T1000 (cell line): ENCODE measurements around the gene CYP26A1.

Source experiments
- DNase-seq: peaks from one replicate; lab custom pipeline; 2025; ENCODE audit warnings: mixed read lengths; lab: John Stamatoyannopoulos, UW

The CYP26A1 gene

GRCh38 chr10:93073539-93074146 lies at the start of gene CYP26A1:
TSS of gene CYP26A1 (plus strand) at chr10:93073893. CDS start at chr10:93073935, 42 bp downstream.
- DNase-seq: no peak

GRCh38 chr10:93026072-93026471 lies 47.6 kb upstream of the CYP26A1 start:
- DNase-seq: no peak

DNA sequence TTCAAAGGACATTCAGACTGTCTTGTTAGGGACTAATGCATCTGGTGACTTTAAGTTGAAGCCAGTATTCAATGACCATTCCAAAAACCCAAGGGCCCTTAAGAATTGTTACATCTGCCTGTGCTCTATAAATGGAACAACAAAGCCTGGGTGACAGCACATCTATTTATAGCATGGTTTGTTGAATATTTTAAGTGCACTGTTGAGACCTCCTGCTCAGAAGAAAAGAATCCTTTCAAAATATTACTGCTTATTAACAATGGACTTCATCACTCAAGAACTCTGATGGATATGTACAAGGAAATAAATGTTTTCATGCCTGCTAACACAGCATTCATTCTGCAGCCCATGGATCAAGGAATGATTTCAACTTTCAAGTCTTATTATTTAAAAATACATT lies 46.2 kb upstream of the CYP26A1 start:
- DNase-seq: no peak

GRCh38 chr10:93028883-93029282 lies 44.8 kb upstream of the CYP26A1 start:
- no peak for DNase-seq

DNA sequence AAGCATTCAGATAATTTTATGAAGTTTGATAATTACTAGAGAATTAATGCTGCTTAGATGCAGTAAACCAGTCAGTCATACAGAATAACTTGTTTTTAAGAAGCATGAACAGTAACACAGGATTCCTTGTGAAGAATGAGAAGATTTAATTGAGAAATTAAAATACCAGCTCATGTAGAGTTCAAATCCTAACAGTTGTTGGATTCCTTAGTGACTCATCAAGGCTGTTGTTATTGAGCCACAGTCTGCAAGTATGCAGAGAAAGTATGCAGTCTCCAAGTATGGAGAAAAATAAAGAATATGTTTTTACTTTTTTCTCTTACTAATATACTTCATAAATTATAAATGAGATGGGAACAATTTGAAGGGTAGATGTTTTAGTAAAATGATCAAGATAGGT lies 43.3 kb upstream of the CYP26A1 start:
- no peak for DNase-seq

- DNase-seq: no peak
Measured at GRCh38 chr10:93032105-93032808, 41.4 kb upstream of the CYP26A1 start.

DNA sequence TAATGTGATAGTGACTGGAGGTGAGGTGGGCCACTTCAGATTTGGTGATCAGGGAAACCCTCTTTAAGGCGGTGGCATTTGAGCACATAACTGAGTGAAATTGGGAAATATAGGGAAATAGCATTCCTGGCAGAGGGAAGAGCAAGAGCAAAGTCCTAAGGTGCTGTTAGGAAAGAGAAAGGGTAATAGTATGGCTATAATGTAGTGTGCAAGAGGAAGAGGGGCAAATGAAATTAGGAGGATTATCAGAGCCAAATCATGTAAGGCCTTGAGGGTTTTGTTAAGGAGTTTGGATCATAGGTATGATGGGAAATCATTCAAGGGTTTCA lies 40.9 kb upstream of the CYP26A1 start:
- DNase-seq: no peak

DNA sequence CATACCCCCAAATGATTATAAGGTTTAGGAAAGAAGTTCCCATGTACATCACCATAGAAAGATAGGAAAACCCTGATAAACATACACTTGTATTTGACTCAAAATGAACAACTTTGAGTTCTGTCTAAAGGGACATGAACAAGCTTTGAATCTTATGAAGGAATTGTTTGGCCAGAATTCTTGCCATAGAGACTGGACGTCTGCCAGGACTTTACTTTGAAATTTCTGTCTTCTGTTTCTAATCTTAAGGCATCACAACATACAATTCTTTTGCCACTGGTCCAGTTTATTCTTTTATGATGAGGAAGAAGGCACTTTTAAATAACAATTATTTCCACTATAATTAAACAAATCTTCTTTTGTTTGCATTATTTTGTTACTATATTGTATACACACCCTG lies 39.3 kb upstream of the CYP26A1 start:
- no peak for DNase-seq

DNA sequence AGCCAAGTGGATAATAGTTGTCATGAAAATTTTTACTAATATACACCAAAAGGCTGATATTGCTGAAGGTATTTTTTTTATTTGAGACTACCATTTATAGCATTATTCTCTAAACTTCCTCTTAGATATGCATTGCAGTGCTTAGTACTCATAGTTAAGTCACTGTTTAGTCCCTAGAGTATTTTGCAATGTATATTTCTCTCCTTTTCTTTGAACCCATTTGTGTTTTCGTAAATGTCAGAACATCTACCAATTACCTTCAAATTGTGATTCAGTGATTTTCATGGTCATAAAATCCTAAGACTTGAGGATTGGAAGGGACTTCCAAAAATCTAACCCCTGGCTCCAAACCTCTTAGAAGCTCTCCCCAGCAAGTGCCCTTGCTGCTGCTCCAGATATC lies 34.6 kb upstream of the CYP26A1 start:
- DNase-seq: no peak

DNA sequence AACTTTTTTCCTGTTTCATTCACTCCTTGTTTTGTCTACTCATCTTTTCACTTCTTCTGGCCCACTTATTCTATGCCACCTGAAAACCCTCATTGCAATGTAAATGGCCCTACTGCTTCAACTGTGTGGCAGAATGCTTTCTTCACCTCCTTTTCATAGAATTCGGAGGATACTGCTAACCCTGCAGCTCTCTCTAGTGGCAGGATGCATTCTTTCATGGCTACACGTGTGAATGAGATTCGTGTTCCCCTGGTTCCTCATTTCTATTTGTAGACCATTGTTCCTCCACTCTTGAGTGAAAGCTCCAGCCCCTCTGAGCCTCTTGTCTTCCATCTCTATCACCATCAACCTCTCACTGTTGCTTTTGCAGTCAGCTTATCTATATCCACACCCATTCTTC lies 34.0 kb upstream of the CYP26A1 start:
- DNase-seq: no peak

DNA sequence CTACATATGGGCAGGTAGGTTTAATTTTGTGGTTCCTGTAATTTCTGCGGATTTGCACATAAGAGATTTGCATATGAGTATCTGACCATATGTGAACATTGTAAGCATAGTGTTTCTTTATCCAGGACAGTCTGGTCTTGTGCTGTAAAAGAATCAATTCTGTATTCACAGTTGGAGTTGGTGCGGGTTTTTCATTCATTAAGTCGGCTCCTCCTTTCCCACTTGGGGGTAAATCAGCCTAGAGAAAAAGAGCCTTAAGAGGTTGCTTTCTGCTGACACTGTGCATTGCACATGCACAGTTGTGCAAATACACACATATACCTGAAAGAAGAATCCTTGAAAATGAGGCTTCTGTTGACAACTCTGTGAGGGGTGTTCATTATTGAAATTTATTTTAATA lies 19.2 kb upstream of the CYP26A1 start:
- DNase-seq: no peak

- no peak for DNase-seq
Measured at GRCh38 chr10:93058139-93058538, 15.6 kb upstream of the CYP26A1 start.

DNA sequence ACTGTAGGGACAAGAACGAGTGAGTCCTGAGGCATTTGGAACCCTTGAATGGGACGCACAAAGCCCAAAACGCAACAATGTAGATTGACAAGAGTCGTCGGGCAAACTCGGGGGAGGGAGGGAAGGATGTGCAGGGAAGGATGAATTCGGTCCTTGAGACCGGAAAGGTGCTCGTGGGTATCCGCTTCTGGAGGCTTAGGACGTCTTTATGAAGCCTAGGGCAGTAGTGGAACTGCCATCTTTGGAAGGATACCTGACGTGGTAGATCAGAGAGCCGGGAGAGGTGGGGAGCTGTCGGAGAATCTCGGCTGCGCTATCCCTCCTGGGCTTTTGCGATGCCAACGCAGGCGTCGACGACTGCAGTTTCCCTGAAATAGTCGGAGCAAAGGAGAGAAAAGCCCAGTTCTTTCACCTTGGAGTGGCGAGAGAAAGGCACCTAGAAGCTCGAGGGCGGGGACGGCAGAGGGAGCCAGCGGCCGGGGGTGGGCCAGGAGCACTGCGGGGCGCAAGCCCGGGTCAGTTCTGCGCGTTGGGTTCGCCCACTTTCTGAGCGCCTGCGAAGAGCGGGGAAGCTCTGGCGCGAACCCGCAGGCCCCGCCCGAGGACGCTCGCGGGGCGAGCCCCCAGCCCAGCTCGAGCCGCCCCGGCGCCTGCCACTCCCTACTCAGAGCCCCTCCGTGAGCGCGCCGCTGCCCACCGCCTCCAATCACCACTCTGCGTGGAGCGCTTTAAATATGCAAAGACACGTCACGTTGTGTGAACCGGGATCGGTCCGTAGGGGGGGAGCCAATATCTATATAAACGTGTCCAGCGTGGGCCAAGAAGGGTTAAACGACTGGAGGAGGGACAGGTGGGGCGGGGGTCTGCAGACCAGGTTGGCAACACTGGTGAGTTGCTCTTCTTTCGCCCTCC lies 13.5 kb upstream of the CYP26A1 start, which contains the start of gene CYP26C1:
TSS of gene CYP26C1 (plus strand) at position 824 of the 912 bp plus-strand sequence. CDS start 466 bp downstream, outside the sequence.
- no peak for DNase-seq

DNA sequence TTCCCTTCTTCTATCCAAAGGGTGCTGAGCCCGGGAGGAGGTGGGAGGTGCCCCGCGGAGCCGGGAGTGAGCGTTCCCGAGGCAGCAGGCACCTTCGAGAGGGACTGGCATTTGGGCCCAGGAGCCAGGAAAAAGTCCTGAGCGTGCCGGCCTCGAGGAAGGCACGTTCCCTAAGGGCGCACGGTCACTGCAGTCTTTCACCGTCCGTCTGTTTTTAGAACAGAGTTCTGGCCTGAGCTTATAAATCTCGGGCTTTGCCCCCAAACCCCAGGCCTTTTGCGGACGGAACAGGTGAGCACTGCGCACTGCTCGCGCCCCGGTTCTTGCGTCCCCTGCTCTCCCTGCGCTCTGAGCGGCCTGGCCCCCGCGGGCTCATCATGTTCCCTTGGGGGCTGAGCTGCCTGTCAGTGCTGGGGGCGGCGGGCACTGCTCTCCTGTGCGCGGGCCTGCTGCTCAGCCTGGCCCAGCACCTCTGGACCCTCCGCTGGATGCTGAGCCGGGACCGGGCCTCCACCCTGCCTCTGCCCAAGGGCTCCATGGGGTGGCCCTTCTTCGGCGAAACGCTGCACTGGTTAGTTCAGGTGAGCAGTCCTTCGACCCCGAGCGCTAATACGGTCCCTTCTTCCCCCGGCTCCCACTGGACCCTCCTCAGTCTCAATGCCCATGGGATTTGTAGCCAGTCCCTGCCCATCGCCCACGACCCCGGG lies 12.7 kb upstream of the CYP26A1 start:
- DNase-seq: no peak

GRCh38 chr10:93061594-93062513 lies 11.8 kb upstream of the CYP26A1 start:
- no peak for DNase-seq

GRCh38 chr10:93062514-93063143 lies 11.1 kb upstream of the CYP26A1 start:
- peak; percentile 29 for DNase-seq

- no peak for DNase-seq
Measured at GRCh38 chr10:93063144-93063976, 10.3 kb upstream of the CYP26A1 start.

DNA sequence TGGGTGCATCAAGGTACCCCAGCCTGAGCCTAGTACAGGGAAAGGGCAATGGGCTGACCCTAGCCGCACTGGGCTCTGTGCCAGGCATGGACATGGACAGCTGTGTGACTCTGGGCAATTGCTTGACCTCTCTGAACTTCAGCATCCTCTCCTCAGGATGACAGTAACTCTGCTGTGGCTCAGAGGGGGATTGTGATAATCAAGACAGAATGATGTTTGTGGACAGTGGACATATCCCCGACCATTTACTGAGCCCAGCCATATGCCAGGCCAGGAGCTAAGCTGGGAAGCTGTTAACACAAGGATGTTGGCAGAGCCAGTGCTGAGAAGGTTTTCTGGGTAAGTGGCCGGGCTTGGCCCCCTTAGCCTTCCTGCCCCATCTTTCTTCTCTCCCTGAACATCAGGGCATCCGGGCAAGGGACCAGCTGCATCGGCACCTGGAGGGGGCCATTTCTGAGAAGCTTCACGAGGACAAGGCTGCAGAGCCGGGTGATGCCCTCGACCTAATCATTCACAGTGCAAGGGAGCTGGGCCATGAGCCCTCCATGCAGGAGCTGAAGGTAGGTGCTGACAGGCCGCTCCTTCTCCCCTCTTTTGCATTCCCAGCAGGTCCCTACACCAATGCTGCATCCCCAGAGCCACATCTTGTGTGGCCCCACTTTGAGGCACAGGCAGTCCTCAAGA lies 9.6 kb upstream of the CYP26A1 start:
- no peak for DNase-seq
